ENCODE results near the gene EHF.

EHF gene

DNA sequence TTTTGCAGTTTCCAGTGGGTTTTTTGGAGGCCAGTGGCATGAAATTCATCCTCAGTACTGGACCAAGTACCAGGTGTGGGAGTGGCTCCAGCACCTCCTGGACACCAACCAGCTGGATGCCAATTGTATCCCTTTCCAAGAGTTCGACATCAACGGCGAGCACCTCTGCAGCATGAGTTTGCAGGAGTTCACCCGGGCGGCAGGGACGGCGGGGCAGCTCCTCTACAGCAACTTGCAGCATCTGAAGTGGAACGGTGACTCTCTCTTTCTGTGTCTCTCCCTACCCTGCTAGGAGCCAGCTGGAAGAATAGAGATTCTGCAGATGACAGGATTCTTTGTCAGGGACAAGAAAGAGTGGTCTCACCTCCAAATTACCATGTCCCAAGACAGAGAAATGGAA, 25.5 kb downstream of the EHF start:
- Histone ChIP-seq H3K36me3 (ENCODE audit: insufficient read depth, low read length) (no peaks in the 10 kb centered on the region), H3K27me3 (ENCODE audit: insufficient read depth, low read length) (no peaks in the 10 kb centered on the region), H2AFZ (ENCODE audit: low read depth, low read length) (no peak overlapping the region), H3K4me1 (ENCODE audit: insufficient read depth, low read length) (peaks cover 21% of the 10 kb centered on the region), H3K4me3 (ENCODE audit: low read length) (no peak overlapping the region), H3K9me3 (ENCODE audit: low read length) (no peaks in the 10 kb centered on the region)

DNA sequence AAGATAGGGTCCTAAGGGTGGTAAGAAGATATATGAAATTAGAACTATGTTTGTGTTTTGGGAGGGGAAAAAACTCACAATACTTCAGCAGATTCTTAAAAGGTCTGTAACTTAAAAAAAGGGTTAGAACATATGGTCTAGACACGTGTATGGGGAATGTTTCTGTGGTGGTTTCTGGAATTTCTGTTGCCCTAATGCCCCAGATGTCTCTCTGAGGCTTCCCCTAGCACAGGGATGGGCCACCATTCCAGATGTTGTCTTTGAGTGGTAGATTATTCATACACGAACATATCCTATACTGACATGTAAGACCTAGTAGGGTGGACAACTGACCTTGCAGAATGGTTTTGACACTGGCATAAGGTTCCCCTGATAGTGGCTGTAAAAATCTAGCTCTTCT, 26.2 kb downstream of the EHF start:
- peaks cover 28% of the 10 kb centered on the region for H3K4me1 ChIP-seq (ENCODE audit: insufficient read depth, low read length)
- no peaks in the 10 kb centered on the region for H3K36me3 ChIP-seq (ENCODE audit: insufficient read depth, low read length)
- H3K9me3 ChIP-seq (ENCODE audit: low read length) = no peaks in the 10 kb centered on the region
- no peaks in the 10 kb centered on the region for H3K27me3 ChIP-seq (ENCODE audit: insufficient read depth, low read length)
- H3K4me3 ChIP-seq (ENCODE audit: low read length) = no peak overlapping the region
- H2AFZ ChIP-seq (ENCODE audit: low read depth, low read length) = no peak overlapping the region

GRCh38 chr11:34647532-34647931, 26.6 kb downstream of the EHF start:
- Histone ChIP-seq H3K27me3 (ENCODE audit: insufficient read depth, low read length) (no peaks in the 10 kb centered on the region), H3K36me3 (ENCODE audit: insufficient read depth, low read length) (no peaks in the 10 kb centered on the region), H2AFZ (ENCODE audit: low read depth, low read length) (no peak overlapping the region), H3K4me1 (ENCODE audit: insufficient read depth, low read length) (peaks cover 30% of the 10 kb centered on the region), H3K4me3 (ENCODE audit: low read length) (no peak overlapping the region), H3K9me3 (ENCODE audit: low read length) (no peaks in the 10 kb centered on the region)

GRCh38 chr11:34648036-34648435, 27.1 kb downstream of the EHF start:
- H2AFZ ChIP-seq (ENCODE audit: low read depth, low read length) = no peak overlapping the region
- no peaks in the 10 kb centered on the region for H3K27me3 ChIP-seq (ENCODE audit: insufficient read depth, low read length)
- no peaks in the 10 kb centered on the region for H3K36me3 ChIP-seq (ENCODE audit: insufficient read depth, low read length)
- H3K4me3 ChIP-seq (ENCODE audit: low read length) = no peak overlapping the region
- H3K4me1 ChIP-seq (ENCODE audit: insufficient read depth, low read length) = peaks cover 30% of the 10 kb centered on the region
- no peaks in the 10 kb centered on the region for H3K9me3 ChIP-seq (ENCODE audit: low read length)

DNA sequence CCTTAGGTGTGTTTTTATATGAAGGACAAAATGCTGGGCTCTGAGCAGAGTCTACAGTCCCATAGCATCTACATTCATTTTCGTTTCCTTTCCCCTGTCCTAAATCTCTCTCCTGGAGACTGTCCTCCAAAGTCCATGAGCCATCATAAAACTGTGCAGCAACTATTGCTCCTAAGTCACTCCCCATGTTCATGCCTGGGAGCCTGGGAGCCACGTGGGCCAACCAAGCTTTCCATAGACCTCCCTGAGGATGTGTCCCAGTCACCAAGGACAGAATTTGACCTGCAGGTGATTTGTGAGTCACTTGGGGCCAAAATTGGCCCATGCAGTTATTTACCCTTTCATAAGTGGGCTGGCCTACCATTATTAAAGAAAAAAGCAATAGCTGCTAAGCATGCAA, 28.7 kb downstream of the EHF start:
- Histone ChIP-seq H3K4me3 (ENCODE audit: low read length) (no peak overlapping the region), H3K9me3 (ENCODE audit: low read length) (no peaks in the 10 kb centered on the region), H3K36me3 (ENCODE audit: insufficient read depth, low read length) (no peaks in the 10 kb centered on the region), H3K27me3 (ENCODE audit: insufficient read depth, low read length) (no peaks in the 10 kb centered on the region), H3K4me1 (ENCODE audit: insufficient read depth, low read length) (peaks cover 41% of the 10 kb centered on the region), H2AFZ (ENCODE audit: low read depth, low read length) (no peak overlapping the region)

GRCh38 chr11:34650528-34650927, 29.6 kb downstream of the EHF start:
- Histone ChIP-seq H3K4me3 (ENCODE audit: low read length) (no peak overlapping the region), H3K36me3 (ENCODE audit: insufficient read depth, low read length) (no peaks in the 10 kb centered on the region), H3K9me3 (ENCODE audit: low read length) (no peaks in the 10 kb centered on the region), H3K4me1 (ENCODE audit: insufficient read depth, low read length) (peaks cover 47% of the 10 kb centered on the region), H2AFZ (ENCODE audit: low read depth, low read length) (no peak overlapping the region), H3K27me3 (ENCODE audit: insufficient read depth, low read length) (no peaks in the 10 kb centered on the region)

DNA sequence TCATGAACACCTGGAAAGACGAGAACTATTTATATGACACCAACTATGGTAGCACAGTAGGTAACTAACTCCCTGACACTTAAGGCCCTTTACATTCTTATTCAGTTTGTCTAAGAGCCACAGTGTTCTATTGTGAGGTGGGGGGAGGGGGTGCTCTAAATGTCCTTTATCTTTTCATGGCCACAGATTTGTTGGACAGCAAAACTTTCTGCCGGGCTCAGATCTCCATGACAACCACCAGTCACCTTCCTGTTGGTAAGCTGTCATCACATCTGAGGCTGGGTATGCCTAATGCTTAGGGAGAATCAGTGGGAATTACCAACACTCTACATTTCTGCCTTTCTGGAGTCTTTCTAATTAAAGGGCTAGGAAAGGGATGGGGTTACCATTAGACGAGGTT, 30.7 kb downstream of the EHF start:
- no peaks in the 10 kb centered on the region for H3K9me3 ChIP-seq (ENCODE audit: low read length)
- no peaks in the 10 kb centered on the region for H3K27me3 ChIP-seq (ENCODE audit: insufficient read depth, low read length)
- H3K4me1 ChIP-seq (ENCODE audit: insufficient read depth, low read length) = peaks cover 47% of the 10 kb centered on the region
- no peak overlapping the region for H2AFZ ChIP-seq (ENCODE audit: low read depth, low read length)
- H3K4me3 ChIP-seq (ENCODE audit: low read length) = no peak overlapping the region
- H3K36me3 ChIP-seq (ENCODE audit: insufficient read depth, low read length) = no peaks in the 10 kb centered on the region

DNA sequence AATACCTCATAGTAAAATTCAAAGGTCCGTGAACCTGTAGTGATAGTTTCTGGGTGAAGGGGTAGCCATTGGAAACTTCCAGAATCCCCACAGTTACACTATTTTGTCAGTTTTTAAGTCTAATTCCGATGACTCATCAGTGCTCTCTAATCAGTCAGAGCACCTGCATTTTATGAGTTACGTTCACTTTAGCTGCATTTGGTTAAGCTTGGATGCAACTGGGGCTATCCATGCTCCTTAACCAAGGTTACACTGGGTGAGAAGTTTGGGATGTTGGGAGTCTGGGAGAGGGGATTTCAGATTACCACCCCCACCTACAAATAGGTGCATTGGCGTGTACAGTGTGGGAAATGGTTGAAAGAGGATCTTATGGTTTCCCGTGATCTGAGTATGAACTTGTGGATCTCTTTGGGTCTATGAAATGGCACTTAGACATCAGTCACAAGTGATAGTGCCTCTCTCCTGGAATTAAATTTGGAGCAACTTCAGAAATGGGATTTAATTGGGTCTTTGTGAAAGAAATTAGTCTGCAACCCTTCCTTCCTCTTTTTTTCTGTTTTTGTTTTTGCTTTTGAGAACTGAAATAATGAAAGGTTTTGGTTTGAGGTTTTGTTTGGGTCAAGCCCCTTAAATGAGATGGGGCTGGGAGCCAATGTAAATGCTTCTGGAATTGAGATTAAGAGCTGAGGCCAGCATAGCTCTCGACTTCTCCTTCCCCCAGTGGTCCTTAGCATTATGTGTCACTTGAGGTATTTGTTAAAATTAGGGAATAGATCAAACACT, 31.5 kb downstream of the EHF start:
- H3K4me3 ChIP-seq (ENCODE audit: low read length) = no peak overlapping the region
- peaks cover 47% of the 10 kb centered on the region for H3K4me1 ChIP-seq (ENCODE audit: insufficient read depth, low read length)
- H3K9me3 ChIP-seq (ENCODE audit: low read length) = no peaks in the 10 kb centered on the region
- no peaks in the 10 kb centered on the region for H3K27me3 ChIP-seq (ENCODE audit: insufficient read depth, low read length)
- no peaks in the 10 kb centered on the region for H3K36me3 ChIP-seq (ENCODE audit: insufficient read depth, low read length)
- H2AFZ ChIP-seq (ENCODE audit: low read depth, low read length) = no peak overlapping the region

DNA sequence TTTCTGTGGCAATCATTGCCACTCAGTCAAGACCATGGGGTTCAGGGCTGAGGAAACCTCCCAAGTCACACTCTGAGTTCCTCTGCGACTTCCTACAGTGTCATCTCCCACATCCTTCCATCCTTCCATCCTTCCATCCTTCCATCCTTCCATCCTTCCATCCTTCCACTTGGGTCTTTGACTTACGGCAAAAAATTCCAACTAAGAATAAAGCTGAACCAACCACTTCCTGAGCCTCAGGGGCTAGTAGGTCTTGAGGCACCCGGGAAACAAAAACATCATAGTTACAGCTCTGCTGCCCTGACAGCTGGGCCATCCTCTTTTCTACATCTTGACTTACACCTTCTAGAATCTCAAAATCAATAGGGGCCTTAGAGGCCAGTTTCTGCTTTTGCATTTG, 32.1 kb downstream of the EHF start:
- Histone ChIP-seq H2AFZ (ENCODE audit: low read depth, low read length) (no peak overlapping the region), H3K36me3 (ENCODE audit: insufficient read depth, low read length) (no peaks in the 10 kb centered on the region), H3K9me3 (ENCODE audit: low read length) (no peaks in the 10 kb centered on the region), H3K4me1 (ENCODE audit: insufficient read depth, low read length) (peaks cover 47% of the 10 kb centered on the region), H3K27me3 (ENCODE audit: insufficient read depth, low read length) (no peaks in the 10 kb centered on the region), H3K4me3 (ENCODE audit: low read length) (no peak overlapping the region)

DNA sequence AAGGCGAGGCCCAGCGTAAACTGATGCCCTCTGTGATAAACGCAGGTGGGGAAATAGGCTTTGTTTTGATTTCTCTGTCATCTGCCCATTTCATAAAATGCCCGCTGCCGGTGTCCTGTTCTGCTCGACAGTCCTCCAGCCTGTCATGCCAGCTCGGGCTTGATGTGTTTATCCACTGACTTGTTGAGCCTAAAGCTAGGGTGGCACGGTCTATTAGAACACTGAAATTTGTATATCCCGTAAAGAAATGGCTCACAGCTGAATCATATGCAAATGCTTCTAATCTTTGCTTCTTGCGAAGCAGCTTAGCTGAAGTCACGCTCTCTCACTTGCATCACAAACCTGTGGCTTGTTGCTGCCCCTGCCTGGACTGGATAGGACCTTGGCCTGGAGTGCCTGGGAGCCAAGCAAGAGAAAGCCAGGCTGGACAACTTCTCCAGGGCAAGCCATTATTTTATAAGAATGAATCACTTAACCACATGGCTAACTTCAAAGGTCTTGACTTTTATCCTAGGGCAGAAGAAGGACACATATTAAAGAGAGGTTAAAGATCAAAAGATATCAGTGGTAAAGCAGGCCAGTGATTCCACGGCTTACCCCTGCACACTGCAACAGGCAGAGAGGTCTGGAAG, 33.1 kb downstream of the EHF start:
- H2AFZ ChIP-seq (ENCODE audit: low read depth, low read length) = no peak overlapping the region
- H3K9me3 ChIP-seq (ENCODE audit: low read length) = no peaks in the 10 kb centered on the region
- H3K4me3 ChIP-seq (ENCODE audit: low read length) = no peak overlapping the region
- peaks cover 47% of the 10 kb centered on the region for H3K4me1 ChIP-seq (ENCODE audit: insufficient read depth, low read length)
- H3K36me3 ChIP-seq (ENCODE audit: insufficient read depth, low read length) = no peaks in the 10 kb centered on the region
- H3K27me3 ChIP-seq (ENCODE audit: insufficient read depth, low read length) = no peaks in the 10 kb centered on the region

GRCh38 chr11:34654483-34655334, 33.8 kb downstream of the EHF start:
- H3K9me3 ChIP-seq (ENCODE audit: low read length) = no peaks in the 10 kb centered on the region
- H2AFZ ChIP-seq (ENCODE audit: low read depth, low read length) = no peak overlapping the region
- H3K36me3 ChIP-seq (ENCODE audit: insufficient read depth, low read length) = no peaks in the 10 kb centered on the region
- H3K4me1 ChIP-seq (ENCODE audit: insufficient read depth, low read length) = peaks cover 46% of the 10 kb centered on the region
- no peaks in the 10 kb centered on the region for H3K27me3 ChIP-seq (ENCODE audit: insufficient read depth, low read length)
- H3K4me3 ChIP-seq (ENCODE audit: low read length) = no peak overlapping the region

DNA sequence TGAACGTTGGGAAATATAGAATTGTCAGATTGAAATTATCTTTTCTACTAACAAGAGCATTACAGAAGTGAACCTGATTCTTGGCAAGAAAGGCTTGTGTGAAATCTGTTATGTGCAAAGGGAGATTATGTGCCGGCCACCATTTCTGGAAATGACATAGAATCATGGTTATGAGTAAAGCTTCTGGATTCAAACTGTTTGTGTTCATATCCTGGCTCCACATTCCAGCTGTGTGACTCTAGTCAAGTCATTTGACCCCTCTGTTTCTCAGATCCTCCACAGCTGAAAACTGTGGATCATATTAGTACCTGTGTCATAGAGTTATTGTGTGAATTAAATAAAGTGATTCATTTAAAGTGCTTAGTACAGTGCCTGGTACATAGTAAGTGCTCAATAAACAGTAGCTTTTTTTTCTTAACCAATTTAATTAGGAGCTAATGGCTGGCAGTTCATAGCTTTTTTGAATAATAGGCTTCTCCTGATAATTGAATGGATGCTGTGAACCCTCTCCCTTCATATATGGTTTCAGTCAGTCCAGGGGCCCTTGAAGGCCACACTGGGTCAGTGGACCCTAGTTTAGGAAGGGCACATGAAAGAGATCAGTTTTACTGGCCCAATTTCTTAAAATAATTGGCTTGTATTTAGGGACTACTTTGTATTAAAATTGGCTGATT, 34.6 kb downstream of the EHF start:
- no peak overlapping the region for H3K4me3 ChIP-seq (ENCODE audit: low read length)
- H3K9me3 ChIP-seq (ENCODE audit: low read length) = no peaks in the 10 kb centered on the region

More for the DNA sequence above, 34.6 kb downstream of the EHF start:
- Histone ChIP-seq H3K27me3 (ENCODE audit: insufficient read depth, low read length) (no peaks in the 10 kb centered on the region), H3K4me1 (ENCODE audit: insufficient read depth, low read length) (peaks cover 39% of the 10 kb centered on the region), H2AFZ (ENCODE audit: low read depth, low read length) (no peak overlapping the region), H3K36me3 (ENCODE audit: insufficient read depth, low read length) (no peaks in the 10 kb centered on the region)
